Measurements from ENCODE around the gene YAE1. TPM values are rescaled to one million over a fixed set of nuclear protein-coding genes. Genes with fewer than 3 reads are reported as not detected.

Gene YAE1
- total RNA-seq, 4 donors from 2014 or later: 14.9 to 49.6 (median 31.8) TPM

GRCh38 chr7:39583539-39583938, 17.3 kb downstream of the YAE1 start:
- no peaks in the 10 kb centered on the region for H3K9me3 ChIP-seq
- peaks cover 0 to 4% (median 0%) of the 10 kb centered on the region in 3 donors for H3K36me3 ChIP-seq
- no peaks in the 10 kb centered on the region for H3K4me1 ChIP-seq
- no peak overlapping the region for H3K4me3 ChIP-seq
- H3K27me3 ChIP-seq: no peaks in the 10 kb centered on the region
- TF ChIP-seq POLR2A (IDR thresholded peaks at IDR 0.05) (no peak), CTCF (IDR thresholded peaks at IDR 0.05) (no peak)
- DNase-seq: no peak
- no peak overlapping the region for H3K27ac ChIP-seq

- H3K36me3 ChIP-seq: no peaks in the 10 kb centered on the region
- DNase-seq: no peak
- no peak overlapping the region for H3K4me3 ChIP-seq
- H3K4me1 ChIP-seq: peaks cover 0 to 6% (median 0%) of the 10 kb centered on the region in 4 donors
- TF ChIP-seq CTCF (IDR thresholded peaks at IDR 0.05) (no peak), POLR2A (IDR thresholded peaks at IDR 0.05) (no peak)
- no peak overlapping the region for H3K27ac ChIP-seq
- H3K9me3 ChIP-seq: no peaks in the 10 kb centered on the region
- no peaks in the 10 kb centered on the region for H3K27me3 ChIP-seq
Measured at GRCh38 chr7:39587393-39587792, 21.2 kb downstream of the YAE1 start.

- H3K4me1 ChIP-seq: peaks cover 0 to 6% (median 0%) of the 10 kb centered on the region in 4 donors
- no peaks in the 10 kb centered on the region for H3K36me3 ChIP-seq
- H3K27ac ChIP-seq: peak overlapping the region in 1 of 4 donors; percentile 3
- TF ChIP-seq CTCF (IDR thresholded peaks at IDR 0.05): no peak
- no peak for TF ChIP-seq POLR2A (IDR thresholded peaks at IDR 0.05)
- H3K27me3 ChIP-seq: no peaks in the 10 kb centered on the region
- no peak overlapping the region for H3K4me3 ChIP-seq
- no peak for DNase-seq
- H3K9me3 ChIP-seq: no peaks in the 10 kb centered on the region
Measured at GRCh38 chr7:39588416-39588815, 22.2 kb downstream of the YAE1 start.

- no peak overlapping the region for H3K27ac ChIP-seq
- peaks cover 0 to 6% (median 0%) of the 10 kb centered on the region in 4 donors for H3K4me1 ChIP-seq
- no peaks in the 10 kb centered on the region for H3K36me3 ChIP-seq
- H3K4me3 ChIP-seq: no peak overlapping the region
- peak in 1 of 3 donors; percentile 60 for DNase-seq
- TF ChIP-seq POLR2A (IDR thresholded peaks at IDR 0.05) (no peak), CTCF (IDR thresholded peaks at IDR 0.05) (no peak)
- no peaks in the 10 kb centered on the region for H3K9me3 ChIP-seq
- H3K27me3 ChIP-seq: no peaks in the 10 kb centered on the region
Measured at GRCh38 chr7:39589323-39590111, 23.3 kb downstream of the YAE1 start.

- Histone ChIP-seq H3K36me3 (no peaks in the 10 kb centered on the region), H3K27me3 (no peaks in the 10 kb centered on the region), H3K4me1 (peaks cover 0 to 6% (median 0%) of the 10 kb centered on the region in 4 donors), H3K9me3 (no peaks in the 10 kb centered on the region), H3K27ac (no peak overlapping the region), H3K4me3 (no peak overlapping the region)
- DNase-seq: no peak
- TF ChIP-seq CTCF (IDR thresholded peaks at IDR 0.05) (no peak), POLR2A (IDR thresholded peaks at IDR 0.05) (no peak)
Measured at GRCh38 chr7:39592586-39592985, 26.4 kb downstream of the YAE1 start.

Data from Peyer's patch (tissue), 4 donors.